KMS-11 (cell line): Measurements from ENCODE around the gene VARS1.
"Not testable (repeated sequence)": the region's sequence is repeated elsewhere in the genome, so short reads cannot be mapped to it uniquely, and the experiment has no call there.

Source experiments
- H2AFZ ChIP-seq: fragments of 200-600 bp; sonication (generic); 2 replicates; pipeline ENCODE4 v1.6.1; 2016; ENCODE audit warnings: antibody characterized with exemption, mixed run types, low read depth
- H3K27ac ChIP-seq: fragments of 200-600 bp; sonication (generic); 2 replicates; pipeline ENCODE4 v1.6.1; 2016; ENCODE audit warnings: mild to moderate bottlenecking, mixed run types
- H3K27me3 ChIP-seq: fragments of 200-600 bp; sonication (generic); 2 replicates; pipeline ENCODE4 v1.6.1; 2017; ENCODE audit warnings: mild to moderate bottlenecking, low read depth, mixed run types, moderate library complexity; ENCODE audit not compliant: insufficient read depth
- H3K36me3 ChIP-seq: fragments of 200-600 bp; sonication (generic); 2 replicates; pipeline ENCODE4 v1.6.1; 2017; ENCODE audit warnings: mild to moderate bottlenecking, mixed run types; ENCODE audit not compliant: insufficient read depth
- H3K4me1 ChIP-seq: fragments of 200-600 bp; sonication (generic); 2 replicates; pipeline ENCODE4 v1.6.1; 2016; ENCODE audit warnings: mild to moderate bottlenecking, low read depth, mixed run types; ENCODE audit not compliant: poor library complexity, severe bottlenecking
- H3K4me2 ChIP-seq: fragments of 200-600 bp; sonication (generic); 2 replicates; pipeline ENCODE4 v1.7.0; 2016; ENCODE audit warnings: mild to moderate bottlenecking, mixed run types
- H3K4me3 ChIP-seq: fragments of 200-600 bp; sonication (generic); IDR thresholded peaks from 2 replicates; pipeline ENCODE4 v1.6.1; 2017; ENCODE audit warnings: low read depth, low read length, mixed read lengths; ENCODE audit not compliant: insufficient read depth
- H3K79me2 ChIP-seq: fragments of 200-600 bp; sonication (generic); 2 replicates; pipeline ENCODE4 v1.6.1; 2016; ENCODE audit warnings: low read depth, mixed run types; ENCODE audit not compliant: insufficient read depth
- H3K9ac ChIP-seq: fragments of 200-600 bp; sonication (generic); 2 replicates; pipeline ENCODE4 v1.6.1; 2016; ENCODE audit warnings: mild to moderate bottlenecking, mixed run types
- H4K20me1 ChIP-seq: fragments of 200-600 bp; sonication (generic); 2 replicates; pipeline ENCODE4 v1.6.1; 2016; ENCODE audit warnings: mild to moderate bottlenecking, mixed run types; ENCODE audit not compliant: insufficient read depth
- TF ChIP-seq, protein P1 (sequence below): fragments of 200-600 bp; sonication (generic); conservative IDR thresholded peaks from 2 replicates; pipeline ENCODE4 v1.6.1; 2017; ENCODE audit warnings: low read depth, mild to moderate bottlenecking, antibody characterized with exemption, low read length, moderate library complexity, mixed read lengths

Gene VARS1

DNA sequence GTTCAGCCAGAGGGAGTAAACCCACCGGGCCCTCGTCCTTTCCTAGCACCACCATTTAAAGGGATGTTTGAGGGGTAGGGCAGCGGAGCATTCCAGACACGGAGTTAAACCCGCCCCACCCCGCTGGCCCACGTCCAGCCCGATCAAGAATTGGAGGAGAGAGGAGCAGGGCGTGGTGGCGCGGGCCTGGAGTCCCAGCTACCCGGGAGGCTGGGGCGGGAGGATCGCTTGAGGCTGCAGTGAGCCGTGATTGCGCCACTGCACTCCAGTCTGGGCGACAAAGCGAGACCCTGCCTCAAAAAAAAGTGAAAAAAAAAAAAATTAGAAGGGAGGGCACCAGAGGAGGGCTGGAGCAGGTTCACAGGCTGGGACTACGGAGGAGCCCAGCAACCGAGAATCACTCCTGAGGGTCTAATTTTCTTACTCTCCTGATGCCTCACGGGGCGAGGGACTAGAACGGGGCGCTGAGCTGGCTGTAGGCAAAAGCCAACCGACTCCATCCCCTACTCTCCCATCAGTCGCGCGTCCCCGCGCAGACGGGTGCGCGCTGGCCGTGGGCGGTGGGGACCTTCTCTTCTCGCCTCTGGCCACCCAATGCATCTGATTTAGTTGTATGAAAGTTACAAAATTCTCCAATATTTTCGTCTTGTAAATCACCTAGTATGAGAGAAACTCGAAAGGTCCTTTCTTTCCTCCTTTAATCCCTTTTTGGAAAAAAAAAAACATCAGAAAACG, 25.9 kb upstream of the VARS1 start:
- Histone ChIP-seq H3K4me1 (peaks cover 49% of the 10 kb centered on the region), H2AFZ (peak overlapping the region; percentile 81), H3K27me3 (no peaks in the 10 kb centered on the region), H4K20me1 (no peaks in the 10 kb centered on the region), H3K27ac (peak overlapping the region; percentile 96), H3K9ac (peak overlapping the region; percentile 92; the same call in 1 of the 2 replicates), H3K36me3 (no peaks in the 10 kb centered on the region), H3K79me2 (peaks cover 5% of the 10 kb centered on the region; the same call in 1 of the 2 replicates), H3K4me2 (peak overlapping the region; percentile 85), H3K4me3 (no peak overlapping the region)
- TF ChIP-seq, protein P1, sequence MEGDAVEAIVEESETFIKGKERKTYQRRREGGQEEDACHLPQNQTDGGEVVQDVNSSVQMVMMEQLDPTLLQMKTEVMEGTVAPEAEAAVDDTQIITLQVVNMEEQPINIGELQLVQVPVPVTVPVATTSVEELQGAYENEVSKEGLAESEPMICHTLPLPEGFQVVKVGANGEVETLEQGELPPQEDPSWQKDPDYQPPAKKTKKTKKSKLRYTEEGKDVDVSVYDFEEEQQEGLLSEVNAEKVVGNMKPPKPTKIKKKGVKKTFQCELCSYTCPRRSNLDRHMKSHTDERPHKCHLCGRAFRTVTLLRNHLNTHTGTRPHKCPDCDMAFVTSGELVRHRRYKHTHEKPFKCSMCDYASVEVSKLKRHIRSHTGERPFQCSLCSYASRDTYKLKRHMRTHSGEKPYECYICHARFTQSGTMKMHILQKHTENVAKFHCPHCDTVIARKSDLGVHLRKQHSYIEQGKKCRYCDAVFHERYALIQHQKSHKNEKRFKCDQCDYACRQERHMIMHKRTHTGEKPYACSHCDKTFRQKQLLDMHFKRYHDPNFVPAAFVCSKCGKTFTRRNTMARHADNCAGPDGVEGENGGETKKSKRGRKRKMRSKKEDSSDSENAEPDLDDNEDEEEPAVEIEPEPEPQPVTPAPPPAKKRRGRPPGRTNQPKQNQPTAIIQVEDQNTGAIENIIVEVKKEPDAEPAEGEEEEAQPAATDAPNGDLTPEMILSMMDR, result no peak

DNA sequence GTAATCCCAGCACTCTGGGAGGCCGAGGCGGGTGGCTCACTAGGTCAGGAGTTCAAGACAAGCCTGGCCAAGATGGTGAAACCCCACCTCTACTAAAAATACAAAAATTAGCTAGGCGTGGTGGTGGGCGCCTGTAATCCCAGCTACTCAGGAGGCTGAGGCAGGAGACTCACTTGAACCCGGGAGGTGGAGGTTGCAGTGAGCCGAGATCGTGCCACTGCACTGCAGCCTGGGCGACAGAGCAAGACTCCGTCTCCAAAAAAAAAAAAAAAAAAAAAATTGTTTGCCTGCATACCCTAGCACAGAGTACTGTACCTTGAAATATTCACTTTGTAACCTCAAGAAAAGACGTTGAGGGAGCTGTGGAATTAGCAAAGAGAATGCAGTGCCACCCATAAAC, 24.8 kb upstream of the VARS1 start:
- not testable (repeated sequence) for H3K4me3 ChIP-seq, H3K27ac ChIP-seq, H3K79me2 ChIP-seq, H3K9ac ChIP-seq, H3K36me3 ChIP-seq, H4K20me1 ChIP-seq, H2AFZ ChIP-seq, H3K27me3 ChIP-seq
- peak overlapping the region; percentile 85; the same call in 1 of the 2 replicates for H3K4me2 ChIP-seq
- H3K4me1 ChIP-seq, result peaks cover 39% of the 10 kb centered on the region

DNA sequence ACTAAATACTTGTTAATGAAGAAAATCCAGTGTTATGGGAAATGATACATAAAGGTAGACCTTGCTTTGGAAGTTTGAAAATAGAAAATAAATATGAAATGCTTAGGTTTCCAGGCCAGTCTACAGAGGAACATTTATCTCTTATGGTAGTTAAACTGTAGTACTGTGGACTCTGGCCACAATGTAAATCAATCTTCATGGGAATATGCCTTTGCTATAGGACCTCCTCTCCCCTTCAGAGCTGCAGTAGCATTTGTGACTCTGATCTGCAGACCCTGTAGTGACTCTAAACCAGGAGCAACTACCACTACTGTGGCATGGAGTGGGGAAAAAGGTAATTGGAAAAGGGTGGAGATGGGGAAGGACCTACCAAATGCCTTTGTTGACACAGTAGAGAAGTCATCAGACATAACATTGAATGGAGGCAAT, 24.3 kb upstream of the VARS1 start:
- no peak overlapping the region for H3K4me2 ChIP-seq
- TF ChIP-seq, protein P1, result no peak
- no peak overlapping the region for H3K4me3 ChIP-seq
- no peak overlapping the region for H2AFZ ChIP-seq
- no peak overlapping the region for H3K9ac ChIP-seq
- no peaks in the 10 kb centered on the region for H3K36me3 ChIP-seq
- H3K4me1 ChIP-seq, result peaks cover 33% of the 10 kb centered on the region
- H3K27ac ChIP-seq, result no peak overlapping the region
- H3K79me2 ChIP-seq, result no peaks in the 10 kb centered on the region; the same call in 1 of the 2 replicates
- no peaks in the 10 kb centered on the region for H4K20me1 ChIP-seq
- H3K27me3 ChIP-seq, result no peaks in the 10 kb centered on the region

DNA sequence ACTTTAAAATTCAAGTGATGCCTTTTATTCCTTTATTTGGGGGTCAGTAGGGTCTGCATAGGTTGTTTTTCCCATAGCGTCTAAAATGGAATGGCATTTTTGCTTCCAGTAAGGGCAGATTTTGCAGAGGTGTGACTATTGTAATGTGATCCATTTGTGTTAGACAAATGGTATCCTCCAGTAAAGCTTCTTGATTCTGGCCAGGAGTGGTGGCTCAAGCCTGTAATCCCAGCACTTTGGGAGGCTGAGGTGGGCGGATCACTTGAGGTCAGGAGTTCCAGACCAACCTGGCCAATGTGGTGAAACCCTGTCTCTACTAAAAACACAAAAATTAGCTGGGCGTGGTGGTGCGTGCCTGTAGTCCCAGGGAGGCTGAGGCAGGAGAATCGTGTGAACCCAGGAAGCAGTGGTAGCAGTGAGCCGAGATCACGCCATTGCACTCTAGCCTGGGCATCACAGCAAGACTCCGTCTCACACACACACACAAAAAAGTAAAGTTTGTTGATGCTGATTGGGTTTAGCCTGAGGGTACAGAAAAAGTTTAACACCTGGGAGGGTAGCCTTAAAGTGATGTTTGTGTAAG, 22.5 kb upstream of the VARS1 start:
- peaks cover 15% of the 10 kb centered on the region for H3K4me1 ChIP-seq
- H3K4me3 ChIP-seq, H3K27me3 ChIP-seq, H3K9ac ChIP-seq, H2AFZ ChIP-seq, H3K79me2 ChIP-seq, H4K20me1 ChIP-seq, H3K27ac ChIP-seq, H3K36me3 ChIP-seq, H3K4me2 ChIP-seq: not testable (repeated sequence)

DNA sequence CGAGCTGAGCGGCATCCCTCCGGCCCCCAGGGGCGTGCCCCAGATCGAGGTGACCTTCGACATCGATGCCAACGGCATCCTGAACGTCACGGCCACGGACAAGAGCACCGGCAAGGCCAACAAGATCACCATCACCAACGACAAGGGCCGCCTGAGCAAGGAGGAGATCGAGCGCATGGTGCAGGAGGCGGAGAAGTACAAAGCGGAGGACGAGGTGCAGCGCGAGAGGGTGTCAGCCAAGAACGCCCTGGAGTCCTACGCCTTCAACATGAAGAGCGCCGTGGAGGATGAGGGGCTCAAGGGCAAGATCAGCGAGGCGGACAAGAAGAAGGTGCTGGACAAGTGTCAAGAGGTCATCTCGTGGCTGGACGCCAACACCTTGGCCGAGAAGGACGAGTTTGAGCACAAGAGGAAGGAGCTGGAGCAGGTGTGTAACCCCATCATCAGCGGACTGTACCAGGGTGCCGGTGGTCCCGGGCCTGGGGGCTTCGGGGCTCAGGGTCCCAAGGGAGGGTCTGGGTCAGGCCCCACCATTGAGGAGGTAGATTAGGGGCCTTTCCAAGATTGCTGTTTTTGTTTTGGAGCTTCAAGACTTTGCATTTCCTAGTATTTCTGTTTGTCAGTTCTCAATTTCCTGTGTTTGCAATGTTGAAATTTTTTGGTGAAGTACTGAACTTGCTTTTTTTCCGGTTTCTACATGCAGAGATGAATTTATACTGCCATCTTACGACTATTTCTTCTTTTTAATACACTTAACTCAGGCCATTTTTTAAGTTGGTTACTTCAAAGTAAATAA, 21.8 kb upstream of the VARS1 start:
- not testable (repeated sequence) for H3K27me3 ChIP-seq, H3K36me3 ChIP-seq, H3K27ac ChIP-seq, H3K9ac ChIP-seq, H3K4me3 ChIP-seq, H4K20me1 ChIP-seq, H3K79me2 ChIP-seq, H2AFZ ChIP-seq, H3K4me2 ChIP-seq, H3K4me1 ChIP-seq
